GM18861 (cell line): ENCODE results near the gene GPR62.
A peak's percentile ranks its signal among the peaks of the same experiment; 100 is the strongest.

Experiments
- ATAC-seq: cut with Tn5 transposase; IDR thresholded peaks from one replicate; pipeline ENCODE4 v1.9.1; 2021; ENCODE audit not compliant: unreplicated experiment

The GPR62 gene

GRCh38 chr3:51968883-51969678, 13.9 kb downstream of the GPR62 start:
- ATAC-seq: no peak

GRCh38 chr3:51969841-51970240, 14.7 kb downstream of the GPR62 start:
- no peak for ATAC-seq

- ATAC-seq: no peak
These were observed 15.6 kb downstream of the GPR62 start for GRCh38 chr3:51970606-51971300.

- no peak for ATAC-seq
These were observed 16.2 kb downstream of the GPR62 start for GRCh38 chr3:51971350-51971749.

GRCh38 chr3:51974277-51974962, 19.2 kb downstream of the GPR62 start:
- no peak for ATAC-seq

- ATAC-seq: peak; percentile 45
These were observed 20.0 kb downstream of the GPR62 start, which contains the start of gene ABHD14A for GRCh38 chr3:51974963-51975851. Gene ABHD14A (plus strand): TSS chr3:51975064. CDS start chr3:51975136, 72 bp downstream.

- ATAC-seq: no peak
These were observed 20.8 kb downstream of the GPR62 start for GRCh38 chr3:51975852-51976549.

- ATAC-seq: no peak
These were observed 22.4 kb downstream of the GPR62 start for GRCh38 chr3:51977446-51978142.

- ATAC-seq: no peak
These were observed 22.9 kb downstream of the GPR62 start for GRCh38 chr3:51978143-51978502.

GRCh38 chr3:51980253-51980652, 25.1 kb downstream of the GPR62 start:
- ATAC-seq: no peak

- peak; percentile 33 for ATAC-seq
These were observed 27.2 kb downstream of the GPR62 start for GRCh38 chr3:51982352-51982837.

GRCh38 chr3:51982838-51983577, 27.8 kb downstream of the GPR62 start, which contains the start of gene ACY1:
Gene ACY1 (plus strand): TSS chr3:51983535. CDS start chr3:51984065, 530 bp downstream.
- ATAC-seq: peak; percentile 69

GRCh38 chr3:51983578-51984268, 28.5 kb downstream of the GPR62 start:
- no peak for ATAC-seq

- no peak for ATAC-seq
These were observed 29.1 kb downstream of the GPR62 start for GRCh38 chr3:51984269-51984647.

GRCh38 chr3:51985063-51985462, 29.9 kb downstream of the GPR62 start:
- ATAC-seq: no peak

GRCh38 chr3:51986010-51986947, 31.1 kb downstream of the GPR62 start:
- no peak for ATAC-seq

GRCh38 chr3:51987568-51987967, 32.4 kb downstream of the GPR62 start:
- no peak for ATAC-seq
